ENCODE measurements around the gene KRTAP22-1. TPM values are rescaled to one million over a fixed set of nuclear protein-coding genes. Genes with fewer than 3 reads are reported as not detected.

KRTAP22-1 gene
- total RNA-seq, 1 donor from 2014 or later, result not detected

DNA sequence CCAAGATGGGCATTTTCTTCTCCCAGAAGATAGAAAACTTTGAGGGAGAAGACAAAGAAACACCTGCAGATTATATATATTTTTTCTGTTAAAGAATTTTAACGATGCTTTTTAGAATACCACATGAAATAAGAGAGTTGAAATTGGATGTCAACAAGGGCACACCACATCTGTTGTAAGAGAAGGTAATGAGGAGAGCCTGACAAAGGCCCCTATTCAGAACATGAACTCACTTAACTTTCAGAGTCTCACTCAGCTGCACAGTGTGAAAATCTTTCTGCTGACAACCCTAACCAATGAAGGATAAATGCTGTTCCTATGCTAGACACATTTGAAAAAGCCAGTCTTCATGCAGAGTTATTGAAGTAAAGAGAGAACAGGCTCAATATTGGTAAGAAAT is 18.0 kb upstream of the KRTAP22-1 start:
- Histone ChIP-seq H3K27ac (ENCODE audit: low read depth, low read length) (no peak overlapping the region), H4K20me1 (ENCODE audit: insufficient read depth, low read length) (no peaks in the 10 kb centered on the region), H3K4me1 (ENCODE audit: insufficient read depth, low read length) (no peaks in the 10 kb centered on the region), H2AFZ (ENCODE audit: low read depth, low read length) (no peak overlapping the region), H3K4me2 (ENCODE audit: low read length) (no peak overlapping the region), H3K27me3 (ENCODE audit: insufficient read depth, low read length) (no peaks in the 10 kb centered on the region), H3K9ac (ENCODE audit: low read length) (no peak overlapping the region), H3K4me3 (ENCODE audit: insufficient read depth, low read depth, low read length) (no peak overlapping the region), H3K9me3 (ENCODE audit: insufficient read depth, low read depth, low read length) (peaks cover 5% of the 10 kb centered on the region), H3K79me2 (ENCODE audit: insufficient read depth, low read length) (no peaks in the 10 kb centered on the region), H3K36me3 (ENCODE audit: insufficient read depth, low read length) (no peaks in the 10 kb centered on the region)
- no peaks in the 10 kb centered on the region for H3K9me3 Mint-ChIP-seq (ENCODE audit: unreplicated experiment)
- H3K27ac Mint-ChIP-seq (ENCODE audit: unreplicated experiment), result no peak overlapping the region
- FAIRE-seq (no peak), DNase-seq (ENCODE audit: low read depth) (no peak)
- H3K36me3 Mint-ChIP-seq (ENCODE audit: low read depth, unreplicated experiment), result no peaks in the 10 kb centered on the region
- no peak overlapping the region for H3K4me3 Mint-ChIP-seq (ENCODE audit: unreplicated experiment)
- peaks cover 4% of the 10 kb centered on the region for H3K4me1 Mint-ChIP-seq (ENCODE audit: low read depth, unreplicated experiment)
- H3K27me3 Mint-ChIP-seq (ENCODE audit: low read depth, unreplicated experiment), result no peaks in the 10 kb centered on the region
- TF ChIP-seq, protein P1, sequence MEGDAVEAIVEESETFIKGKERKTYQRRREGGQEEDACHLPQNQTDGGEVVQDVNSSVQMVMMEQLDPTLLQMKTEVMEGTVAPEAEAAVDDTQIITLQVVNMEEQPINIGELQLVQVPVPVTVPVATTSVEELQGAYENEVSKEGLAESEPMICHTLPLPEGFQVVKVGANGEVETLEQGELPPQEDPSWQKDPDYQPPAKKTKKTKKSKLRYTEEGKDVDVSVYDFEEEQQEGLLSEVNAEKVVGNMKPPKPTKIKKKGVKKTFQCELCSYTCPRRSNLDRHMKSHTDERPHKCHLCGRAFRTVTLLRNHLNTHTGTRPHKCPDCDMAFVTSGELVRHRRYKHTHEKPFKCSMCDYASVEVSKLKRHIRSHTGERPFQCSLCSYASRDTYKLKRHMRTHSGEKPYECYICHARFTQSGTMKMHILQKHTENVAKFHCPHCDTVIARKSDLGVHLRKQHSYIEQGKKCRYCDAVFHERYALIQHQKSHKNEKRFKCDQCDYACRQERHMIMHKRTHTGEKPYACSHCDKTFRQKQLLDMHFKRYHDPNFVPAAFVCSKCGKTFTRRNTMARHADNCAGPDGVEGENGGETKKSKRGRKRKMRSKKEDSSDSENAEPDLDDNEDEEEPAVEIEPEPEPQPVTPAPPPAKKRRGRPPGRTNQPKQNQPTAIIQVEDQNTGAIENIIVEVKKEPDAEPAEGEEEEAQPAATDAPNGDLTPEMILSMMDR (IDR thresholded peaks at IDR 0.05; ENCODE audit: insufficient read depth, low read depth, low read length), result no peak
- TF ChIP-seq EZH2 (IDR thresholded peaks at IDR 0.05; ENCODE audit: insufficient read depth, low read length), result no peak

DNA sequence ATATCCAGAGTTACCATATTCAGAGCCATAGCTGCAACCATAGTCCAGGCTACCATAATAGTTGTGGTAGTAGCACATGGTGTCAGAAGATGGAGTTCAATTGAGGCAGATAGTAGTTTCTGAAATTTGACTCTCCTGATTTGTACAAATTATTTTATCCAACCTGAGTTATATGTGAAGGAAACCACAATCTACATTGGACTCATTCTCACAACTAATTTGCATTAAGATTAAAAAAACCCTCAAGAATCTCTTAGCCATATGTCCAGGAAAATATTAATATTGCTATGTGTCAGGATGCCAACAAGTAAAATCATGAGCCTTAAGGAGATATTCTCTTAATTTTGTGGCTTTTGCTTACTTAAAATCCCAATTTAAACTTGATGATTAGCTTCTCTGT is 10.6 kb upstream of the KRTAP22-1 start, which contains the start of gene KRTAP22-2:
Gene KRTAP22-2, minus strand, starts transcription at position 101 of the 400 bp plus-strand sequence.
- H3K4me3 ChIP-seq (ENCODE audit: insufficient read depth, low read depth, low read length), result no peak within 1 kb of the TSS
- no peak within 1 kb of the TSS for H3K27ac ChIP-seq (ENCODE audit: low read depth, low read length)
- TF ChIP-seq EZH2 (IDR thresholded peaks at IDR 0.05; ENCODE audit: insufficient read depth, low read length), result no peak
- TF ChIP-seq, protein P1 (IDR thresholded peaks at IDR 0.05; ENCODE audit: insufficient read depth, low read depth, low read length), result no peak
- H3K27ac Mint-ChIP-seq (ENCODE audit: unreplicated experiment), result no peak within 1 kb of the TSS
- no peaks in the 10 kb centered on the region for H4K20me1 ChIP-seq (ENCODE audit: insufficient read depth, low read length)
- no peaks in the 10 kb centered on the region for H3K27me3 ChIP-seq (ENCODE audit: insufficient read depth, low read length)
- no peaks in the 10 kb centered on the region for H3K36me3 ChIP-seq (ENCODE audit: insufficient read depth, low read length)
- no peak for FAIRE-seq
- no peaks in the 10 kb centered on the region for H3K36me3 Mint-ChIP-seq (ENCODE audit: low read depth, unreplicated experiment)
- peaks cover 3% of the 10 kb centered on the region for H3K9me3 ChIP-seq (ENCODE audit: insufficient read depth, low read depth, low read length)
- no peaks in the 10 kb centered on the region for H3K79me2 ChIP-seq (ENCODE audit: insufficient read depth, low read length)
- H3K4me1 Mint-ChIP-seq (ENCODE audit: low read depth, unreplicated experiment), result no peaks in the 10 kb centered on the region
- H3K9me3 Mint-ChIP-seq (ENCODE audit: unreplicated experiment), result no peaks in the 10 kb centered on the region
- H3K4me2 ChIP-seq (ENCODE audit: low read length), result no peak within 1 kb of the TSS
- no peak for DNase-seq (ENCODE audit: low read depth)
- no peak within 1 kb of the TSS for H2AFZ ChIP-seq (ENCODE audit: low read depth, low read length)
- no peak within 1 kb of the TSS for H3K9ac ChIP-seq (ENCODE audit: low read length)
- H3K27me3 Mint-ChIP-seq (ENCODE audit: low read depth, unreplicated experiment), result no peaks in the 10 kb centered on the region
- H3K4me3 Mint-ChIP-seq (ENCODE audit: unreplicated experiment), result no peak within 1 kb of the TSS
- H3K4me1 ChIP-seq (ENCODE audit: insufficient read depth, low read length), result no peaks in the 10 kb centered on the region

DNA sequence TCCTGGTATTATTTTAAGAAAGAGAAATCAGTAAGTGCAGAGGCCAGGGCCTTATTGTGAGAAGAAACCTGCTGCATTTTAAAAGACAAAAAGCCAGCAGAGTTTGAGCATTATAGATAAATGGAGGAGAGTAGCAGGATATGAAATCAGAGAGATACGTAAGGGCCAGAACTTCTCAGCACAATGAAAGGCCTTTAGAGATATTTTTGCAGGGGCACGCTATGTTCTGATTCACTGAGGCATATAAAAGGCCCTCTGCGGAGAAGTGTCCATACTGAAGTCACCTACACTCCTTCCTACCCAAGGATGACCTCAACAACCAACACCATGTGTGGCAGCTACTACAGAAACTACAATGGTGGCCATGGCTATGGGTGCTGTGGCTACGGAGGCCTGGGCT is 8.7 kb upstream of the KRTAP22-1 start, which contains the start of gene KRTAP6-3:
Gene KRTAP6-3, plus strand, starts transcription at position 301 of the 400 bp plus-strand sequence. Its CDS starts 6 bp downstream, at position 307.
- Histone ChIP-seq H3K27me3 (ENCODE audit: insufficient read depth, low read length) (no peaks in the 10 kb centered on the region), H3K9me3 (ENCODE audit: insufficient read depth, low read depth, low read length) (peaks cover 3% of the 10 kb centered on the region), H2AFZ (ENCODE audit: low read depth, low read length) (no peak within 1 kb of the TSS), H3K27ac (ENCODE audit: low read depth, low read length) (no peak within 1 kb of the TSS), H3K36me3 (ENCODE audit: insufficient read depth, low read length) (no peaks in the 10 kb centered on the region), H3K4me3 (ENCODE audit: insufficient read depth, low read depth, low read length) (no peak within 1 kb of the TSS), H3K4me1 (ENCODE audit: insufficient read depth, low read length) (no peaks in the 10 kb centered on the region), H4K20me1 (ENCODE audit: insufficient read depth, low read length) (no peaks in the 10 kb centered on the region), H3K79me2 (ENCODE audit: insufficient read depth, low read length) (no peaks in the 10 kb centered on the region), H3K9ac (ENCODE audit: low read length) (no peak within 1 kb of the TSS), H3K4me2 (ENCODE audit: low read length) (no peak within 1 kb of the TSS)
- H3K4me3 Mint-ChIP-seq (ENCODE audit: unreplicated experiment), result no peak within 1 kb of the TSS
- no peaks in the 10 kb centered on the region for H3K4me1 Mint-ChIP-seq (ENCODE audit: low read depth, unreplicated experiment)
- H3K9me3 Mint-ChIP-seq (ENCODE audit: unreplicated experiment), result no peaks in the 10 kb centered on the region
- H3K36me3 Mint-ChIP-seq (ENCODE audit: low read depth, unreplicated experiment), result no peaks in the 10 kb centered on the region
- no peak within 1 kb of the TSS for H3K27ac Mint-ChIP-seq (ENCODE audit: unreplicated experiment)
- H3K27me3 Mint-ChIP-seq (ENCODE audit: low read depth, unreplicated experiment), result no peaks in the 10 kb centered on the region
- DNase-seq (ENCODE audit: low read depth), result no peak
- TF ChIP-seq, protein P1 (IDR thresholded peaks at IDR 0.05; ENCODE audit: insufficient read depth, low read depth, low read length), result no peak
- no peak for TF ChIP-seq EZH2 (IDR thresholded peaks at IDR 0.05; ENCODE audit: insufficient read depth, low read length)
- FAIRE-seq, result no peak

Measured in astrocyte (in vitro differentiated cells and primary cell).